GM19468 (cell line): Measurements from ENCODE around the gene EPB41L3.

Experiments
- ATAC-seq: cut with Tn5 transposase; IDR thresholded peaks from one replicate; pipeline ENCODE4 v1.9.1; 2021; ENCODE audit warnings: mild to moderate bottlenecking, moderate library complexity, moderate number of reproducible peaks; ENCODE audit not compliant: unreplicated experiment; ENCODE audit errors: extremely low read depth

The EPB41L3 gene

DNA sequence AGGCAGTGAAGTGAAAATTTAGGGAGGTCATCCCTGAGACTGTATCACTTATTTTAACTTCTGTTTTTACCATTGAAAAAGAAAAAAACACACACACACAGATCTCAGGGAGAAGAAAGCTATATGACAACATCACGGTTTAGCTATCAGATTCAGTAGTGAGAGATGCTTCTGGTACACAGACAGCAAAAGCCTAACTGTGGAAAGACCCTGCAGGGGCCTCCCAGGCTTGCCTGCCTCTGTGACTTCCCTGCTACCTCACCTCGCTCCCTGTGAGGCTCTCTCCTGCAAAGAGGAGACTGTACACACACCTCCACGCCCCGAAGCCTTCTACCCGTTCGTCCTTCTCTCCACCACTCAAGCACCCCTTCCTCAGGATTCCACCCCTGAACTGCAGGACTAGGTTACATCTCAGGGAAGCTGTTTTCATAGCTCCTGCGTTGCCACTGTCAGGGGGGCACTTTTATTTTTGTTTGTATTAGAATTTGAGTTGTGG, 86.3 kb downstream of the EPB41L3 start:
- no peak for ATAC-seq

DNA sequence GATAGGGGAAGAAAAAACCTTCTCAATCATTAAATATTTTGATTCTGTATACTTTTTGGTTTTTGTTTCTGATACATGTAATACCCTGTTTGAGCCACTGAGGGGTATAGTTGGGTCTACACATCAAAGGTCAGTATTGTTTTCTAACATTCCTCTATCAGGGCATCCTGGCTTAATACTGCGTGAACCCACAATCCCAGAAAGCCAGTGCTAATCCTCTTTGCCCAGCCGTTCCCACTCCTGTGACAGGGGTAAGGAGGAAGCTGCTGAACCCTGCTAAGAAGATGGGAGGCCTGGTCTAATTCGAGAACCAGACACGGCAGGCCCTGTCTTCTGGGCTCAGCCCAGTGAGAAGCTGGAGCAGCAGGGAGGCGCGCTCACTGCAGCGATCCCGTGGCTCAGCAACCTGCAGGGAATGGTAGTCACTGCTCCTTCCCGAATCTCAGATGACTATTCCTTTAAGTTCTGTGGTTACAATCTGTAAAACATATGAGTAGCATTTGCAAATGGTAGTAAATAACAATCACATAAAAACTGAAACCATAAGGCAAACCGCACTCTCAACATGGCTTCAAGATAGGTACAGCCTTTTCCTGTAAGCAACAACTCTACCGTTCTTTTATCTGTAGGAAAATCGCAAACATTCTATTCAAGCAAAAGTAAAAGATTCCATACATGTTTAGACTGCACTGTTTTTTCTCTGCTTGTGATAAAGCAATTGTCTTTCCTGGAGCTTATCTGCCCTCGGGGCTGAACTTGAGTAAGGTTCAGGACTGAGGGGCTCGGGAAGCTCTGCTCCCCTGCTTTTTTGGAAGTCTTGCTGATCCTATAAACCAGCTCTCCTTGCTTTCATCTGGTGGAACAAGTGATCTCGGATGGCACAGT, 87.0 kb downstream of the EPB41L3 start:
- ATAC-seq: no peak

DNA sequence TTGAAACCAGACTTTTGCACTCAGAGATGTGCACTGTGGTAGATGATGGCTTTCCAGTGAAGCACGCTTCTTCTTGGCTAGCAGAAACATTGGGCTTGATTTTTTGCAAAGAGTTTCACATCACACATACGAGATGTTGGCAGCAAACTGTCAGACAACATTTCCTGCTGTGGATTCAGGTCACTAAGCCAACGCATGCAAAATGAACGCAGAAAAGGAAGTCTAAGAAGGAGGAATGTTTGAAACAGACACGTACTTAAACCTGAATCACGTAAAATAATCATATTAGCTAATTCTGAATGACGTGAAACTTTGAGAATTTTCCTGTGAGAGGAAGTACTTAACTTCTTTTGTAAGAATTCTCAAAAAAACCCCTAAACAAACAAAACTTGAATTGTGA, 88.1 kb downstream of the EPB41L3 start:
- no peak for ATAC-seq

DNA sequence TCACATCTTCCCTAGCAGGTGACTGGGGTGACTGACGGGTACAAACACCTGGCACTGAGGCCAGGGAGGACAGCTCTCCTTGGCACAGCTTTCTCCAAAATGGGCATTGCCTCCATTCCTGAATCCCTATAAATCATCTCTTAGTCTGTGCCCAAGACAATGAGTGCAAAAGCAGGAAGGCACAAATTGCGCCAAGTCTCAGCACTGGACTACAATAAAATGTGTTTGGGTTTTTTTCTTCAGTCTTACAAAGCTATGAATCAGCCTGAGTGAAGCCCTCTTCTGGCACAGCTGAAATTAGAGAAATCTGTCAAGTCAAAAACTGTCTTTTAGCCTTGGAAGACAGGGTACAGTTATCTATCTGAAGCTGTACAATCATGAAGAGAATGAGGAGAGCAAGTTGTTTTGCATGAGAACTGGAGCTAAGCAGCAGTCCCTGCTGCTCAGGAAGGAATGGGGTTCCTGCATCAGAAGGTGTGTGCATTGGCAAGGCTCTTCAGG, 90.8 kb downstream of the EPB41L3 start:
- no peak for ATAC-seq

DNA sequence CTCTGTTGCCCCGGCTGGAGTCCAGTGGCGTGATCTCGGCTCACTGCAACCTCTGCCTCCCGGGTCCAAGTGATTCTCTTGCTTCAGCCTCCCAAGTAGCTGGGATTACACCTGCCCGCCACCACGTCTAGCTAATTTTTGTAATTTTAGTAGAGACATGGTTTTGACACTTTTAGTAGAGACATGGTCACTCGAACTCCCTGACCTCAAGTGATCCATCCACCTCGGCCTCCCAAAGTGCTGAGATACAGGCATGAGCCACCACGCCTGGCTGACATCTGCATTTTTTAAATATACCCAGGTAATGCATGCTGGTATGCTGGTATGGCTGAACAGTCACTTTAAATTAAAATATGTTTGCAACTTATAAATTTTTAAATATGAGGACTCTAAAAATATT, 91.9 kb downstream of the EPB41L3 start:
- no peak for ATAC-seq

DNA sequence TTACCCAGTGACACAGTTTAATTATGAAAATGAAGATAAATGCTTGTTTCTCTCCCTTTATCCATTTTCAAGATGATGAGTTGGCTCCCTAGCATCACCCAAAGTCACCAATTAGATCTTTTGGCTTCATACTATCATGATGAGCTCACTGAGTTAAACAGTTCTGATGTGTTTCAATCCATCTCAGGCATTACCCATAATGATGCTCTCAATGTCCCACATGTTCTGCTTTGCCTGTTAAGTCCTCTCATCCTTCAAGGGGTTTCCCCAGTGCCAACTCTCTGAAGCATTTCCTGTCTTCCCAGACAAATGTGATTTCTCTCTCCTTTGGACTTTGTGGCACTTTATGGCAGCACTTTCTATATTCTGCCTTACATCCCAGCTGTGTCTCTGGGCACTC, 92.6 kb downstream of the EPB41L3 start:
- ATAC-seq: no peak

DNA sequence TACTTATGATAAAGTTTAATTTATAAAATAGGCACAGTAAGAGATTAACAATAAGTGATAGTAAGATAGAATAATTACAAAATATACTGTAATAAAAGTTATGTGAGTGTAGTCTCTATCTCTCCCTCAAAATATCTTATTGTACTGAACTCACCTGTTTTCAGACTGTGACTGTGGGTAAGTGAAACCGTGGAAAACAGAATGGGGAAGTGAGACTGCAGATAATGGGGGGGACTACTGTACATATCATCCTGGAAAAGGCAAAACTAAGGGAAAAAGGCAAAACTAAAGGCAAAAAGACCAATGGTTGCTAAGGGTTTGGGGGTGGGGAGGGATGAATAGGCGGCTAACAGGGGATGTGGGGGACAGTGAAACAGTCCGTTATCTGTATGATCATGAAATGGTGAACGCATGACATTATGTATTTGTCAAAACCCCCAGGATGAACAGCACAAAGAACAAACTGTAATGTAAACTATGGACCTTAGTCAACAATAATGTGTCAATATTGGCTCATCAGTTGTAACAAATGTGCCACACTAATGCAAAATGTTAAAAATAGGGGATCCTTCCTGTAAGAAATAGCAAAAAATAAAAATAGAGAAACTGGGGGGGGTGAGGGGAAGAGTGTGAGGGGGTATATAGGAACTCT, 93.8 kb downstream of the EPB41L3 start:
- ATAC-seq: no peak

DNA sequence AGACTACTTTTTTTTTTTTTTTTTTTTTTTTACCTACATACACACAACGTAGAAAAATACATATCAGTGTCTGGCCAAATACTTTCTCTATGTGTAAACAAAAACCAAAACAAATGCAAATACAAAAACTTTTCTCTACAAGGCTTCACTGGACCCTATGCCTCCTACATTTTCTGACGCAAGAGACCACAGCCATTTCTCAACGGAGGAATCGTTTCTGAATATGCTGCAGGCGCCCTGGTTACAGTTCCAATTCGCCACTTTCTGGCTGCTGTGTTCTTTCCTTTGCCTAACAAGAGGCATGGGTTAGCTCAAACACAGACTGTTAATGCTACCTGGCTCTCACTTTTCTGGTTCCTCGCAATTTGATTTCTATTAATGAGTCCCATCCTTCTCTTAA, 96.4 kb downstream of the EPB41L3 start:
- no peak for ATAC-seq

DNA sequence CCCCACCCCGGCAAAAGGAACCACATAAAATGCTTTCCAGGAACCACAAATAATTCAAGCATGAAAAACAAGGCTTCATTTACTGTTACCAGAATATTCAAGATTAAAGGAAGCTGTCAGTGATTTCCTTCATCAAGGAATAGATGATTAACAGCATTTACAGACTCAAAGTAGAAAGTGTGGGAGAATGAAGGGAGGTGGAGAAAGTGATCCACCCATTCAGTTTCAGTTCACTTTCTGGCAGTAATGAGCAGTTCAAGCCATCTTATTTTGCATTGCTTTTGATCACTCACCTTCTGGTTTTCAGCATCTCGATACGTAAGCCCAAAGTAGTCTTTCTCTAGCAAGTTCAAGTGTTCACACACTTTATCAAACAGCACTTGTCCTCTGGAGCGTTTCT, 99.0 kb downstream of the EPB41L3 start:
- ATAC-seq: no peak

DNA sequence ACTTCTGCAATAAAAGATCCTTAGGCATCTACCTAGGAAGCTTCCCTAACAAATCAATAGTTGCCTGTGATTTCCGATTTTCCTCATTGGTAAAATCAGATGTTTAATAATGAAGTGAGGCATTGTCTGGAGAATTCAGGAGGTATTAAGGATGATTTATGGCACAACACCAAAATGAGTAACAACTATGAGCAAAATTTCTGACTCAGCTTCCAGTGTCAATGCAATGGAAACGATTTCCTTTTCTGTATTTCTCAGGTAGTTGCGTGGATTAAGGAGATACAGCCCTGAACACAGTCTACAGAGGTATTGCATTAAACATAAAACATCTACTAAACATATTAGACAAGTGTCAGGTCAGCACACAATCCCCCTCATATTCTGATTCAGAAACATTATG, 99.5 kb downstream of the EPB41L3 start:
- ATAC-seq: no peak

DNA sequence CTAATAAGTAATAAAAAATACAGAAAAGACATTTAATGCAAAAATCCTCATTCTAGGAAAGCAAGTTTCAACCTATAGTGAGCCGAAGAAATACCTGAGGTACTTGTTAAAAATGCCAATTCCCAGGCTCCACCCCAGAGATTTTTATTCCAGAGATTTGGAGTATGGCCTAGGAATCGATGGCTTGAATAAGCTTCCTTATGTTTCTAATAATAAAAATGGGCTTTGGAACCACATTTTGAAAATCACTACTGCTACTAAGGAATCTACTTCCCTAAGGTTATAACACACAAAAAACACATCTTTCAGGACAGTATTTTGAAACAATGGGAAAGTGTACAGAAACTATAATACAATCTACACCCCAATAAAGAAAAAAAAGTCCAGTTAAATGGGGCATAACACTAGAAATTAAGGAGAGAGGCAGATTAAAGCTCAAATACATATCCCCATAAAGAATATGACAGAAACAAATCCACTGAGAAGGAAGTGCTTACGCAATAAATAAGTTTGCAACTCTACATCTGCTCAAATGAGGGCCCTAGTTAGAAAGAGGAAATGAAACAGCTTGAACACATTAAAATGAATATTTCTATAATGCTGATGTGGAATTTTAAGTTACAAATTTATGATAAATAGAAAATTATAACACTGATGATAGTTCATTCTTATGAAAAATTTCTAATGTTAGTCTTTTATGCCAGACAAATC, 103.7 kb downstream of the EPB41L3 start:
- ATAC-seq: no peak

DNA sequence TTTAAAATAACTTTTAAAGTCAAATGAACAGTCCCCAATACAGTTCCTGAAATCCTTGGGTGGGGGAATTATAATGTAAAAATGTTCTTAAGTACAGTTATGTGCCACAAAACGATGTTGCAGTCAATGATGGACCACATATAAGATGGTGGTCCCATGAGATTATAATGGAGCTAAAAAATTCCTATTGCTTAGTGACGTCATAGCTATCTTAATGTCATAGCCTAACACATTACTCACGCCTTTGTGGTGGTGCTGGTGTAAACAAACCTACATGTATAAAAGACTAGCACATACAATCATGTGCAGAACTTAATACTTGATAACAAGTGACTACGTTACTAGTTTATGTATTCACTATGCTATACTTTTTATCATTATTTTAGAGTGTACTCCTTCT, 109.4 kb downstream of the EPB41L3 start:
- no peak for ATAC-seq

DNA sequence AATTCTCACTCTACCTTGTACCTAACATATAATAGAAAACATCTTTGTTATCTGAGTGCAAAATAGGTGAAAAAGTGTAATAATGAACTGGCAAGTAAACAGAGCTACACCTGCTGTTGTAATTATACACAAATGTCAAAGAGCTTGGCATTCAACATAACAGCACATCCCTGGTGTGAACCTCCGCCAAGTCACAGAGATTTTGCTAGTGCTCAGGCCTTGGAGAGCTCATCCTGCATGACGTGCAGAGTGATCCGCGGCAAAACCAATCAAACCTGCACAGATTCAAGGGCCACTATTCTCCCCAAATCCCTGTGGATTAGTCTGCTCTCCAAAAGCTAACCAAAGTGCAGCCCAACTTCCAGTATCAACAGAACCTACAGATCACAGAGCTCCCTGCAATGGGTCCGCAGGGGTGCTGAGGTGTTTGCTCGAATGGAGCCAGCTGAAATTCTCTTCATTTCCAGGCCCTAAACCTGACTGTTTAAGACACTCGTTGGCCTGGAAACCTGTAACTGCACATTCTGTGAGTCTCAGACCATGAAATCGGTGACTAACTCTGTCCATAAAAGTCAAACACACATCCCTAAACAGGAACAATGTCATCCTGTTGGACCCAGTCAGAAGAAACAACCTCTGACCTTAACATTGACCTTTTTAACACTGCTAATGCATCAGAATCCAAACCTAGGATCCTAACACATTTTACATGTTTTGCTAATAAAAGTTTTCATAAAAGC, 111.8 kb downstream of the EPB41L3 start:
- no peak for ATAC-seq

DNA sequence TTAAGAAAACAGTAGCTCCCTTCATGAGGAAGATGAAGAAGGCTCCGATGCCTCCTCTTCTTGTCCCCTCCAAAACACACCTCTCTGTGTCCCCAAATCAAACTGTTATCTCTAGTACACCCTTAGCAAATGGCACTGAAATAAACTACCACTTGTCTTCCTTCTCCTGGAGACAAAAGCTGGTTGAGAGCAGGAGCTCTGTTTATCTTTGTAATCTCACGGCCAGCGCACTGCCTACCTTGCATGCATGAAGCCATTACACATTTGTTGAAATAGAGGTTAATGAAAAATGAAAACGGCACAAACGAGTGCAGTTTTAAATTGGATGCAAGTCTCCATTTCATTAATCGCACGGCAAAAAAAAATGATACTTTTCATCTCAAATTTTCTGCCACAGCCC, 113.7 kb downstream of the EPB41L3 start:
- no peak for ATAC-seq

DNA sequence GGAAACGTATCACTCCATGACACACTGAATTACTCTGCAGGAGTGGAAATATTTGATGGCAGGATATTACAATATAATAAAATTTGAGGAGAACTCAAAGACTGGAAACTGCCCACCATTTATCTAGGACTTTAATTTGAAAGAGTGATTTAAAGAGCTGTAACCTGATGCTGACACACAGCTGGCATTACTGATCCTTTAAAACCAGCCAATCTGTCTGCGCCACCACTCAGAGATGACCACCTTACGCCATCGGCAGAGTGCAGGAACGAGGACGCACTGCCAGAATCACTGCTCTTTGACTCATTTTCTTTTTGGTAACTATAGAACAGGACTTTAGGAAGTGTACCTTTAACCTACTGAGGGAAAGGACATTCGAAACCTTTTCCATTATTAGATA, 114.1 kb downstream of the EPB41L3 start:
- no peak for ATAC-seq

DNA sequence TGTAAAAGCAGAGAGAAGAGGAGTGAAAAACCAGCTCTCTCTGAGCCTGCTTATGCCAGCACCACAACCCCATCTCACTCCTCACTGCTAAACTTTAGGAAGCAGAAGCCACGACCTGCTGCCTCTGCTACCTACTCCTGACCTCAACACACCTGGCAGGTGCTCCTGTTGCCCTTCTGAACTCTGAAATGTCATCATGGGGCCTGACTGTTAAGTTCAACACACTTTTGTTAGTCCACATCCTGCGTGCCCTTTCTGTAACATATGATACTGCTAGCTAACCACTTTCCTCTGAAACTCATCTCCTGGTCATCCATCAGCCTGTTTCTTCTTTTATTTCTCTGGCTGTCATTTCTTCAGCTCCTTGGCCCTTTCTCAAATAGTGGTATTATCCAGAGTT, 118.1 kb downstream of the EPB41L3 start:
- ATAC-seq: no peak

DNA sequence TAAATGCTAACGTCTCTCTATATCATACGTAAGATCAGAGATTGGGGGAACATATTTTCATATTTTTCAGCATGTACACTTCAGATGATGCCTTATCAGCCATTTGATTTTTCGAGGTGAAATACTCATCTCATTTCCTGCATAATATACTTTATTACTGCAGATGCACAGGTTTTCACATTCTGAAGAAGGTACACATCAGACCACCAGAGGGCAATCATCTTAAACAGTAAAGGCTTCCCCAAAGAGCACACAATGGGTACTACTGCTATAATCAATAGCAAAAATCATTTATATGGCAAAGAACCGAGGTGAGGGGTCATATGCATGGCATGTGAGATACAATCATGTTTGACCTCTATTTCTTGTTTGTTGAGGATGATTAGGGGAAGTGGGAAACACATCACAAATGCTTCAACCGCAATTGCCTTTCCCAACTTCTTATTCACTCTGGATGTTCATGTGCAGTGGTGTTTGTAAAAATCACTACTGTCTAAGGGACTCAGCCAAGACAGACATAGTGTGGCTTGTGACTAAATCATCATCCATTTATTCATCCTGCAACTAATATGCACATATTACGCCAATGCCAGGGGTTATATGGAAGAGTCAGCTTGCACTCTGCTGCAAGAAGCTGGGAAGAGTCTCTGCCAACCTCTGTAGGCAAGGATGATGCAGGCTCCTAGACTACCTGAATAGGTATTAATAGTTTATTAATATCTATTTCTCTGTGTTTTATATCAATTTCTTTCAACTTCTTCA, 118.7 kb downstream of the EPB41L3 start:
- no peak for ATAC-seq

DNA sequence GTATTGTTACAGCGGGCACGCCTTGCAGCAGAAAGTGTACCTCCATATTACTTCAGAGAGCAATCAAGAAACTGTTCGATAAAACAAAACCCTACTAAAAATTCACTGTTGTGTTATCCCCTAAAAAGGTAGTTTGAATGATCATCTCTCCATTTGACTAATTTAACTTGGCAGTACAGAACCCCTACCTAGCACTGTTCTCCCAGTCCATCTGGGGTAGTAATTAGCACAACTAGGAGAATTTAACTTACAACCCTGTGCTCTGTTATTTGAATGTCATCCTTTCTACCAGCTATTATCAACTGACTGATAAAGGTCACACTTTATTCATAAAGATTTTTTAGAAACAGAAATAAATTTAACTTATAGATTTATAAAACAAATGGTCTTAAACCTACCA, 121.2 kb downstream of the EPB41L3 start:
- no peak for ATAC-seq

DNA sequence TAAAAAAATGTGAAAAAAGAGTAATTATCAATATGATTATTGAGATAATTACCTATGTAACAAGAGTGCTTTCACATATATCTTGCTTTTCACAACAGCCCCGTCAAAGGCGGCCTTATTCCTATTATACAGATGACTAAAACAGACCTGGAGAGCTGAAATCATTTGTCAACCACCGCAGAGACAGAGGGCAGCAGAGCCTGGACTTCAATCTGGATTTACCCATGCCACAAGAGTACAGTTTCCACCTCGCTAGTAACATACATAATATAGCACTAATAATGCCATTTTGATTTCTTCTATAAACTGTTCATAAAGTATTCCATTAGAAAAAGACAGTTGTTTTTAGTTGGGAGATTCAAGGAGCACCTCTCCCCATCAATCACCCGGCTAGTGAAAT, 121.8 kb downstream of the EPB41L3 start:
- no peak for ATAC-seq
